Activated CD4-positive, alpha-beta T cell treated with anti-CD3 and anti-CD28 coated beads, Interleukin-2, amount 10 ng/mL, durations not matched to agents 7 days and 5 days (primary cell): ENCODE data around the gene SPECC1L. TPM values are rescaled to one million over a fixed set of nuclear protein-coding genes. Genes with fewer than 3 reads are reported as not detected.

Experiments
- CTCF ChIA-PET: fragments of 350-600 bp; sonication (Branson Sonifier 250); formaldehyde crosslinking; loops from one replicate; lab custom pipeline; 2021; ENCODE audit warnings: antibody characterized with exemption; lab: Charles Lee
- POLR2A ChIA-PET: fragments of 350-600 bp; sonication (Branson Sonifier 250); formaldehyde crosslinking; loops from one replicate; lab custom pipeline; 2021; ENCODE audit warnings: antibody characterized with exemption; lab: Charles Lee
- DNase-seq: peaks from one replicate; pipeline ENCODE4 v3.0.0-alpha.2; 2020
- H3K27ac Mint-ChIP-seq: one replicate; pipeline ENCODE4 v1.8.0; 2021; ENCODE audit warnings: mild to moderate bottlenecking, moderate library complexity, mixed read lengths
- H3K27me3 Mint-ChIP-seq: one replicate; pipeline ENCODE4 v1.8.0; 2021; ENCODE audit warnings: mixed read lengths
- H3K36me3 Mint-ChIP-seq: one replicate; pipeline ENCODE4 v1.8.0; 2021; ENCODE audit warnings: low read depth, mixed read lengths
- H3K4me1 Mint-ChIP-seq: one replicate; pipeline ENCODE4 v1.8.0; 2021; ENCODE audit warnings: mixed read lengths
- H3K4me3 Mint-ChIP-seq: one replicate; pipeline ENCODE4 v1.8.0; 2021; ENCODE audit warnings: mild to moderate bottlenecking, moderate library complexity, mixed read lengths
- H3K9me3 Mint-ChIP-seq: one replicate; pipeline ENCODE4 v1.8.0; 2021; ENCODE audit warnings: mixed read lengths
- total RNA-seq, 2 experiments: library from RNA; stranded (reverse); gene quantifications; one replicate each; pipeline ENCODE4 v1.2.3, GENCODE V29; 2021

The SPECC1L gene
- total RNA-seq, 2 experiments from 2014 or later: 53.1 to 59.5 TPM

DNA sequence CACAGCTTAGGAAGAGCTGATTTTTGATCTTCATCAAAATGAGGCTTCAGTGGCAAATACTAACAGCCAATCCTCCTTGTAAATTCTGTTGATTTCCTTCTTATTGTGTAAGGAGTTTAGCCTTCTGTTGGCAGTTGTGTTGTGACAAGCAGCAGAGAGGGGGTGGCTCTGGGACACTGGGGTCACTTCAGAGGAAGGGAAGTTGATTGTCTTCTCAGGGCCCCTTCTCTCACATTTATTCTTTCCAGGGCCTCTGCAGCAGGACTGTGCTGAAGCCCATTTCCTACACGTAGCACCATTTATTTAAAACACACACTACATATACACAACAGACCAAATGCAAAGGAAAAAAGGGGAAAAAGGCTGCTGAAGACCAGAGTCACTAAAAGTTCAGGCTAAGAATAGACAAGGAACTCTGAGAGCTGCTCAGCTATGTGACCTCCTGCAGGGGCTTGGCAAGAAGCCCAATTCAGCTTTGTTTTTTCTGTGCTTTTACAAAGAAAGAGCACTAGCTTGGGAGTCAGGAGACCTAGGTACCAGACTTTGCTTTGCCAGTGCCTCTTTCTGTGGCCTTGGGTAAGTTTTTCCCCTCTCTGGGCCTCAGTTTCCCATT is 196.2 kb downstream of the SPECC1L start:
- H3K4me3 Mint-ChIP-seq: no peak overlapping the region
- ChIA-PET POLR2A (no interaction called here), CTCF (interaction anchor here (0.6 to 1.2 kb wide), 5 partner anchors 9 to 55 kb away, joined by 3 to 4 read pairs (median 3); no protein-coding TSS in a partner anchor)
- H3K4me1 Mint-ChIP-seq: peaks cover 2% of the 10 kb centered on the region
- H3K27me3 Mint-ChIP-seq: no peaks in the 10 kb centered on the region
- DNase-seq: no peak
- no peaks in the 10 kb centered on the region for H3K9me3 Mint-ChIP-seq
- no peaks in the 10 kb centered on the region for H3K36me3 Mint-ChIP-seq
- no peak overlapping the region for H3K27ac Mint-ChIP-seq

DNA sequence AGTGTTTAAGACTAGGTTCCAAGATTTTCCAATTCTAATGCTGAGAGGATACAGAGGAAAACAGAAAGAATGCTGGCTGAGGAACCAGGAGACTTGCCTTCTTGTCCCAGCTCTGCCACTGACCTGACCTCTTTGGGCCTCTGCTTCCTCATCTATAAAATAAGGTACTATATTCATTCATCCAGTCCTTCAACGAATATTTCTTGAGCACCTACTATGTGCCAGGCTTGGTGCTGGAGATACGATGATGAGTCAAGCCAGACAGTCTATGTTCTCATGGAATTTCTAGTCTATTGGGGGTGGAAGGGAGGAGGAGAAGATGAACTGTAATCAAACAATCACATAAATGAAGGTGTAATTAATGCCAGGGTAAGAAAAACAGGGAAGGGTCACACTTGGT is 196.7 kb downstream of the SPECC1L start:
- no peaks in the 10 kb centered on the region for H3K9me3 Mint-ChIP-seq
- POLR2A ChIA-PET: no interaction called here
- H3K4me1 Mint-ChIP-seq: peaks cover 2% of the 10 kb centered on the region
- DNase-seq: no peak
- no peaks in the 10 kb centered on the region for H3K36me3 Mint-ChIP-seq
- no peaks in the 10 kb centered on the region for H3K27me3 Mint-ChIP-seq
- CTCF ChIA-PET: interaction anchor here (1.2 kb wide), 1 partner anchor 29 kb away, joined by 3 read pairs; no protein-coding TSS in a partner anchor
- H3K4me3 Mint-ChIP-seq: no peak overlapping the region
- H3K27ac Mint-ChIP-seq: no peak overlapping the region

Other genes starting within 250 kb of the SPECC1L start
- gene SUSD2, start 89.3 kb upstream of the SPECC1L start, total RNA-seq: 1 to 10 TPM; 1.0 to 1.1 TPM
- gene GGT5, start 25.7 kb upstream of the SPECC1L start, total RNA-seq: under 1 TPM; 0.10 to 0.35 TPM
- 10 to 100 TPM; 25.3 to 29.0 TPM for gene ADORA2A, start 156.8 kb downstream of the SPECC1L start, total RNA-seq
- gene UPB1, start 224.5 kb downstream of the SPECC1L start, total RNA-seq: under 1 TPM; 0.40 to 0.67 TPM